Osteocyte (in vitro differentiated cells): ENCODE data around the gene ULK2. TPM values are rescaled to one million over a fixed set of nuclear protein-coding genes. Genes with fewer than 3 reads are reported as not detected.

Source experiments
- DNase-seq: peaks from one replicate; pipeline ENCODE4 v3.0.0; 2021; ENCODE audit warnings: mixed read lengths; ENCODE audit not compliant: unreplicated experiment; ENCODE audit errors: extremely low spot score
- H3K27ac Mint-ChIP-seq: one replicate; pipeline ENCODE4 v1.8.0; 2021; ENCODE audit warnings: mild to moderate bottlenecking, mixed read lengths; ENCODE audit not compliant: unreplicated experiment
- H3K27me3 Mint-ChIP-seq: one replicate; pipeline ENCODE4 v1.8.0; 2021; ENCODE audit warnings: mixed read lengths; ENCODE audit not compliant: unreplicated experiment
- H3K36me3 Mint-ChIP-seq: one replicate; pipeline ENCODE4 v1.8.0; 2021; ENCODE audit warnings: mixed read lengths; ENCODE audit not compliant: unreplicated experiment
- H3K4me1 Mint-ChIP-seq: one replicate; pipeline ENCODE4 v1.8.0; 2021; ENCODE audit warnings: mixed read lengths; ENCODE audit not compliant: unreplicated experiment
- H3K4me3 Mint-ChIP-seq: one replicate; pipeline ENCODE4 v1.8.0; 2021; ENCODE audit warnings: mild to moderate bottlenecking, moderate library complexity, mixed read lengths; ENCODE audit not compliant: unreplicated experiment
- H3K9me3 Mint-ChIP-seq: one replicate; pipeline ENCODE4 v1.8.0; 2021; ENCODE audit warnings: mixed read lengths; ENCODE audit not compliant: unreplicated experiment
- total RNA-seq: library from RNA; stranded (reverse); gene quantifications from 2 replicates; pipeline ENCODE4 v1.2.1, GENCODE V29; 2021
- TF ChIP-seq, protein P1 (sequence below): fragments of 200-600 bp; sonication (generic); IDR thresholded peaks from 2 replicates; pipeline ENCODE4 v1.5.0; 2021; ENCODE audit warnings: antibody characterized with exemption, mild to moderate bottlenecking, moderate library complexity

Gene ULK2
- total RNA-seq, 1 donor from 2014 or later: 33.3 TPM

DNA sequence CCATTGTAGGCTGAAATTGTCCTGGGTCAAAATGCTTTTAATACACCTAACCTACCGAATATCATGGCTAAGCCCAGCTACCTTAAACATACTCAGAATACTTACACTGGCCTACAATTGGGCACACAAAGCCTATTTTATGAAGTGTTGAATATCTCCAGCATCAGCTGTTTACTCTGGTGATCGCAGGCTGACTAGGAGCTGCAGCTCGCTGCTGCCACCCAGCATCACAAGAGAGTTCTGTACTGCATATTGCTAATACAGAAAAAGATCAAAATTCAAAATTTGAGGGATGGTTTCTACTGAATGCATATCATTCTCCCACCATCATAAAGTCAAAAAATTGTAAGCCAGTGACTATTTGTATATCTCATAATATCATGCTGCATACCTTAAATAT, 55.3 kb downstream of the ULK2 start:
- Mint-ChIP-seq H3K9me3 (no peaks in the 10 kb centered on the region), H3K4me3 (no peak overlapping the region), H3K27ac (no peak overlapping the region), H3K4me1 (no peaks in the 10 kb centered on the region), H3K27me3 (no peaks in the 10 kb centered on the region), H3K36me3 (peaks cover 49% of the 10 kb centered on the region)
- DNase-seq: no peak
- TF ChIP-seq, protein P1, sequence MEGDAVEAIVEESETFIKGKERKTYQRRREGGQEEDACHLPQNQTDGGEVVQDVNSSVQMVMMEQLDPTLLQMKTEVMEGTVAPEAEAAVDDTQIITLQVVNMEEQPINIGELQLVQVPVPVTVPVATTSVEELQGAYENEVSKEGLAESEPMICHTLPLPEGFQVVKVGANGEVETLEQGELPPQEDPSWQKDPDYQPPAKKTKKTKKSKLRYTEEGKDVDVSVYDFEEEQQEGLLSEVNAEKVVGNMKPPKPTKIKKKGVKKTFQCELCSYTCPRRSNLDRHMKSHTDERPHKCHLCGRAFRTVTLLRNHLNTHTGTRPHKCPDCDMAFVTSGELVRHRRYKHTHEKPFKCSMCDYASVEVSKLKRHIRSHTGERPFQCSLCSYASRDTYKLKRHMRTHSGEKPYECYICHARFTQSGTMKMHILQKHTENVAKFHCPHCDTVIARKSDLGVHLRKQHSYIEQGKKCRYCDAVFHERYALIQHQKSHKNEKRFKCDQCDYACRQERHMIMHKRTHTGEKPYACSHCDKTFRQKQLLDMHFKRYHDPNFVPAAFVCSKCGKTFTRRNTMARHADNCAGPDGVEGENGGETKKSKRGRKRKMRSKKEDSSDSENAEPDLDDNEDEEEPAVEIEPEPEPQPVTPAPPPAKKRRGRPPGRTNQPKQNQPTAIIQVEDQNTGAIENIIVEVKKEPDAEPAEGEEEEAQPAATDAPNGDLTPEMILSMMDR: peak; percentile 20

DNA sequence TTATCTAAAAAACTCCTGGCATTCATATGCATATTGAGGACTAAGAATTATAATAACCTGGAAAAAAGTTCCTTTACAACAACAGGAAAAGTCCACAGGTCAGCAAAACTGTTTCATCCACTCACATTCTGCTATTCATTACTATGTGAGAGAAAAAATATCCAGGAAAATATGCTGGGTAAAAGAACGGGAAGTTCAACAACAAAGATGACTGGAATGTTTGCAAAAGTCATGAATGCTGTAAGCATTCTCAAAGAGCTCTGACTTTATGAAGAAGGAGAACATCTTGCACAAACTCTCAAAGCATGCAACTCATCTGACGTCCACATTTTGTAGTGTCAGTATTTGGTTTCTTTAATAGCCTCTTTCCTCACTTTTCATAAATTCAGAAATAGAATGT, 62.7 kb downstream of the ULK2 start:
- TF ChIP-seq, protein P1: no peak
- H3K9me3 Mint-ChIP-seq: no peaks in the 10 kb centered on the region
- H3K36me3 Mint-ChIP-seq: peaks cover 50% of the 10 kb centered on the region
- no peak overlapping the region for H3K4me3 Mint-ChIP-seq
- peaks cover 10% of the 10 kb centered on the region for H3K4me1 Mint-ChIP-seq
- H3K27me3 Mint-ChIP-seq: no peaks in the 10 kb centered on the region
- no peak for DNase-seq
- peak overlapping the region; percentile 13 for H3K27ac Mint-ChIP-seq

DNA sequence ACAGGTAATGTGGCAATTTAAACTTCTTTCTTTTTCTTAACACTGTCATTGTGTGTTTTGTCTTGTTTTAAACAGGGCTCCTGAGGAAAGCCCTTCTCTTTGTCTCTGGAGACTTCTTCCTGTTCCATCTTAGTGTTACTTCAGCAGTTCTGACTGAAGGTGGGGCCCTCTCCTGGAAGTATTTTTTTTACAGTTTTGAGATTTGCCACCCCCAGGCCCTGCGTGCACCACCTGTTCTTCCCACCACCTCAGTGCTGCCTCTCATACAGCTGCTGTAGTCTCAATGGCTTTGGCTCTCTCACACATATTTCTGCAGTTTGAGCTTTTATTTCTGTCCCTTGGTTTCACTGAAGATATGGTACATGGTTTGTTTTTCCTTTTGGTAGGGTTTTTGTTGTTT, 67.2 kb downstream of the ULK2 start:
- no peak overlapping the region for H3K27ac Mint-ChIP-seq
- peaks cover 10% of the 10 kb centered on the region for H3K4me1 Mint-ChIP-seq
- H3K9me3 Mint-ChIP-seq: no peaks in the 10 kb centered on the region
- H3K36me3 Mint-ChIP-seq: peaks cover 65% of the 10 kb centered on the region
- H3K27me3 Mint-ChIP-seq: no peaks in the 10 kb centered on the region
- H3K4me3 Mint-ChIP-seq: no peak overlapping the region
- DNase-seq: no peak
- TF ChIP-seq, protein P1: no peak

DNA sequence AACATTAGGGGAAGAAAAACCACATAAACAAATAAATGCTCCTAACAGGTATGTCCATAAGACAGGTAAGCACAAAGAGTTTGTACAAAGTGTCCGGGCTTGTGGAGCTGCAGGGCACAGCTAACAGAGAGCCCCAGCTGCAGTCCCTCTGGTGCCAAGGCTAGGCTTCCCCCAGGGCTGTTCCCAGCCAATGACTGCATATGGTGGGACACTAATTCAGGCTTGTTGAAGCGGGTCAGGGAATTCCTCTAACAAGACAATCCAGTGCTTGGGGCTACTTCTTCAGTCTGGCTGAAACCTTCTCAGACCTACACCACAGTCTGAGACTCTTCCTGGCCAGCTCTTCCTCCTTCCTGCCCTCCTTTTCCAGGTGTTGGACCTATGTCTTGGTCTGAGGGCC, 67.9 kb downstream of the ULK2 start:
- TF ChIP-seq, protein P1: no peak
- H3K36me3 Mint-ChIP-seq: peaks cover 67% of the 10 kb centered on the region
- DNase-seq: no peak
- H3K4me3 Mint-ChIP-seq: no peak overlapping the region
- no peaks in the 10 kb centered on the region for H3K9me3 Mint-ChIP-seq
- no peaks in the 10 kb centered on the region for H3K27me3 Mint-ChIP-seq
- H3K4me1 Mint-ChIP-seq: peaks cover 2% of the 10 kb centered on the region
- H3K27ac Mint-ChIP-seq: no peak overlapping the region

DNA sequence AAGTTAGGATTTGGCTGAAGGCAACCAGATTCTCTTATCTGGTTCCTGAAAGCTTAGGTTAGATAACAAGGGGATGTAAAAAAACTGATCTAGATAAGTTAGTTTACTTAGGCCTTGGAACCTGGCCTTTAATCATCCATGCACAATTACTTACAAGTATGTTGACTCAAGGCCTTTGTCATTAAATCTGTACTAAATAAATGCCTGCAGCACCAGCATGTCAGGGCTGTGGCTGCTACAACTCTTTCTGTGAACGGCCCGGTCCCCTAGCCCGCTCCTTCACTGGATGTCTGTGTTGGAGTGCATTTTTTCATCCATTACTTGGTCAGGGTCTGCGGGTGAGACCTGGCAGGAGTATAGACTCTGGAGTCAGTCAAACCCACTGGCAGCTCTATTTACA, 71.3 kb downstream of the ULK2 start:
- peaks cover 10% of the 10 kb centered on the region for H3K9me3 Mint-ChIP-seq
- no peak overlapping the region for H3K27ac Mint-ChIP-seq
- H3K27me3 Mint-ChIP-seq: no peaks in the 10 kb centered on the region
- peaks cover 80% of the 10 kb centered on the region for H3K36me3 Mint-ChIP-seq
- no peak overlapping the region for H3K4me3 Mint-ChIP-seq
- no peak for DNase-seq
- TF ChIP-seq, protein P1: no peak
- no peaks in the 10 kb centered on the region for H3K4me1 Mint-ChIP-seq
